Endothelial cell of umbilical vein (primary cell): ENCODE measurements around the gene CCNYL1. TPM values are rescaled to one million over a fixed set of nuclear protein-coding genes. Genes with fewer than 3 reads are reported as not detected.

Experiments
- BruUV-seq: library from RNA; stranded (reverse); fragments of 400-500 nt; replicated peaks from 2 replicates; lab custom pipeline; 2021; lab: Mats Ljungman, UMichigan
- CTCF ChIA-PET: fragments of 300-600, 350-600 bp; sonication (Branson Sonifier 250); formaldehyde crosslinking; loops from one replicate; lab custom pipeline; 2021; ENCODE audit warnings: antibody characterized with exemption, inconsistent platforms; lab: Charles Lee
- POLR2A ChIA-PET: fragments of 300-600, 350-600 bp; sonication (Branson Sonifier 250); formaldehyde crosslinking; loops from one replicate; lab custom pipeline; 2021; ENCODE audit warnings: antibody characterized with exemption, inconsistent platforms; lab: Charles Lee
- DNase-seq: peaks from one replicate; pipeline ENCODE4 v3.0.0-alpha.2; 2011; ENCODE audit warnings: low read depth, low spot score
- FAIRE-seq: peaks from 2 replicates; lab custom pipeline; 2011; peaks lifted over from hg19 to GRCh38; lab: Jason Lieb, UNC
- H2AFZ ChIP-seq: 2 replicates; pipeline ENCODE4 v1.6.0; 2012; ENCODE audit warnings: low read depth, low read length, control low read depth, inconsistent platforms
- H3K27ac ChIP-seq: 2 replicates; pipeline ENCODE4 v1.5.1; 2011; ENCODE audit warnings: low read depth, mild to moderate bottlenecking, control low read depth, low read length, moderate library complexity; ENCODE audit not compliant: insufficient read depth
- H3K27me3 ChIP-seq, 2 experiments: 2 replicates each; pipeline versions ENCODE4 v1.6.0 to v1.6.1; 2011; ENCODE audit warnings: low read length in 2 of 2, mixed read lengths in 1 of 2; ENCODE audit not compliant: control insufficient read depth in 2 of 2, insufficient read depth in 2 of 2
- H3K36me3 ChIP-seq, 2 experiments: 2 replicates in 1 of 2; 3 replicates in 1 of 2; pipeline ENCODE4 v1.5.1; 2011; ENCODE audit warnings: low read length in 2 of 2, mild to moderate bottlenecking in 1 of 2, moderate library complexity in 1 of 2; ENCODE audit not compliant: control insufficient read depth in 2 of 2, insufficient read depth in 2 of 2; ENCODE audit errors: extremely low read depth in 1 of 2
- H3K4me1 ChIP-seq: 3 replicates; pipeline ENCODE4 v1.5.1; 2011; ENCODE audit warnings: mild to moderate bottlenecking, low read length; ENCODE audit not compliant: control insufficient read depth, insufficient read depth; ENCODE audit errors: extremely low read depth
- H3K4me2 ChIP-seq: 2 replicates; pipeline ENCODE4 v1.6.1; 2011; ENCODE audit warnings: low read length, control low read depth, mixed read lengths; ENCODE audit not compliant: insufficient read depth
- H3K4me3 ChIP-seq, 3 experiments: fragments of 200-600 bp in 1 of 3; sonication (generic), shearing (Covaris generic) in 1 of 3; replicated peaks in 1 of 3; 2 replicates each; pipeline ENCODE4 v1.5.1; 2011 to 2016; ENCODE audit warnings: control low read depth in 3 of 3, low read length in 3 of 3, mild to moderate bottlenecking in 2 of 3, inconsistent platforms in 1 of 3, low read depth in 1 of 3, moderate library complexity in 1 of 3; ENCODE audit not compliant: insufficient read depth in 1 of 3
- H3K79me2 ChIP-seq: 2 replicates; pipeline ENCODE4 v1.6.0; 2012; ENCODE audit warnings: low read length, inconsistent platforms; ENCODE audit not compliant: control insufficient read depth, insufficient read depth
- H3K9ac ChIP-seq: replicated peaks from 2 replicates; pipeline ENCODE3; 2011; ENCODE audit warnings: low read length, control low read depth; ENCODE audit not compliant: insufficient read depth; ENCODE audit errors: extremely low read depth
- H3K9me1 ChIP-seq: replicated peaks from 3 replicates; pipeline ENCODE4 v1.6.0; 2011; ENCODE audit warnings: mild to moderate bottlenecking, low read length; ENCODE audit not compliant: control insufficient read depth, insufficient read depth; ENCODE audit errors: extremely low read depth
- H3K9me3 ChIP-seq: replicated peaks from 2 replicates; pipeline ENCODE4 v1.5.1; 2012; ENCODE audit warnings: low read length, inconsistent platforms; ENCODE audit not compliant: control insufficient read depth, insufficient read depth
- H4K20me1 ChIP-seq: replicated peaks from 2 replicates; pipeline ENCODE3; 2011; ENCODE audit warnings: mild to moderate bottlenecking, low read length; ENCODE audit not compliant: control insufficient read depth, insufficient read depth; ENCODE audit errors: extremely low read depth
- EZH2 ChIP-seq: IDR thresholded peaks from 2 replicates; pipeline ENCODE4 v1.6.1; 2012; ENCODE audit warnings: borderline replicate concordance, low read depth, mild to moderate bottlenecking, moderate library complexity, low read length, inconsistent platforms; ENCODE audit not compliant: severe bottlenecking
- FOS ChIP-seq: IDR thresholded peaks from 2 replicates; pipeline ENCODE4 v1.6.1; 2011; ENCODE audit warnings: mild to moderate bottlenecking, low read length, moderate library complexity, borderline replicate concordance; ENCODE audit not compliant: insufficient read depth
- GATA2 ChIP-seq: IDR thresholded peaks from 2 replicates; pipeline ENCODE4 v1.7.0; 2011; ENCODE audit warnings: low read depth, mild to moderate bottlenecking, moderate library complexity, mixed read lengths, low read length; ENCODE audit not compliant: insufficient read length, insufficient read depth
- JUN ChIP-seq: IDR thresholded peaks from 2 replicates; pipeline ENCODE4 v1.6.1; 2011; ENCODE audit warnings: borderline replicate concordance, low read depth; ENCODE audit not compliant: insufficient read length, insufficient read depth
- MAX ChIP-seq: IDR thresholded peaks from 2 replicates; pipeline ENCODE4 v1.6.1; 2011; ENCODE audit not compliant: insufficient read depth, insufficient read length
- MYC ChIP-seq: IDR thresholded peaks from one replicate; pipeline ENCODE4 v1.6.1; 2011; ENCODE audit warnings: mild to moderate bottlenecking, low read depth, low read length
- POLR2A ChIP-seq: IDR thresholded peaks from 2 replicates; pipeline ENCODE4 v1.6.1; 2012; ENCODE audit warnings: low read depth, mild to moderate bottlenecking, control low read depth, low read length
- POLR2AphosphoS5 ChIP-seq: IDR thresholded peaks from 2 replicates; pipeline ENCODE4 v1.6.1; 2012; ENCODE audit warnings: low read depth, mild to moderate bottlenecking, control low read depth, low read length, moderate library complexity; ENCODE audit not compliant: insufficient read depth
- dilution Hi-C: fragments of 300-500 bp; cut with MboI; formaldehyde crosslinking; loops from one replicate; pipeline ENCODE4 v1.15.0; 2019; ENCODE audit warnings: low sequenced_read_pairs; ENCODE audit not compliant: extremely low pct_ligation_motif_present
- intact Hi-C: fragments of 100-400 bp; cut with micrococcal nuclease; formaldehyde crosslinking; loops from one replicate; pipeline ENCODE4 v1.10.0; 2022
- polyA plus RNA-seq, 4 experiments: library from polyadenylated mRNA; depleted of rRNA in 3 of 4; stranded (reverse) in 3 of 4; unstranded in 1 of 4; fragments of >200 nt; gene quantifications; 2 replicates each; pipeline versions ENCODE4 v1.2.1 to v1.2.3, GENCODE V29; 2011 to 2012; ENCODE audit warnings: missing spikeins in 1 of 4
- total RNA-seq: library from RNA; stranded (reverse); gene quantifications from 2 replicates; pipeline ENCODE4 v1.2.3, GENCODE V29; 2021
- TF ChIP-seq, protein P1 (sequence below), 2 donors: IDR thresholded peaks; 1 replicate in 1 of 2; 2 replicates in 1 of 2; pipeline ENCODE4 v1.5.1; 2011; ENCODE audit warnings: low read length in 2 of 2, mild to moderate bottlenecking in 2 of 2, moderate library complexity in 2 of 2, control low read depth in 1 of 2, inconsistent platforms in 1 of 2, low read depth in 1 of 2; ENCODE audit not compliant: insufficient read depth in 1 of 2; ENCODE audit errors: extremely low read depth in 1 of 2

CCNYL1 gene
- total and polyA plus RNA-seq, 2 donors (not counting 3 experiments of a cell fraction or from before 2014, with no cell fraction given) = 15.2 to 49.3 TPM

DNA sequence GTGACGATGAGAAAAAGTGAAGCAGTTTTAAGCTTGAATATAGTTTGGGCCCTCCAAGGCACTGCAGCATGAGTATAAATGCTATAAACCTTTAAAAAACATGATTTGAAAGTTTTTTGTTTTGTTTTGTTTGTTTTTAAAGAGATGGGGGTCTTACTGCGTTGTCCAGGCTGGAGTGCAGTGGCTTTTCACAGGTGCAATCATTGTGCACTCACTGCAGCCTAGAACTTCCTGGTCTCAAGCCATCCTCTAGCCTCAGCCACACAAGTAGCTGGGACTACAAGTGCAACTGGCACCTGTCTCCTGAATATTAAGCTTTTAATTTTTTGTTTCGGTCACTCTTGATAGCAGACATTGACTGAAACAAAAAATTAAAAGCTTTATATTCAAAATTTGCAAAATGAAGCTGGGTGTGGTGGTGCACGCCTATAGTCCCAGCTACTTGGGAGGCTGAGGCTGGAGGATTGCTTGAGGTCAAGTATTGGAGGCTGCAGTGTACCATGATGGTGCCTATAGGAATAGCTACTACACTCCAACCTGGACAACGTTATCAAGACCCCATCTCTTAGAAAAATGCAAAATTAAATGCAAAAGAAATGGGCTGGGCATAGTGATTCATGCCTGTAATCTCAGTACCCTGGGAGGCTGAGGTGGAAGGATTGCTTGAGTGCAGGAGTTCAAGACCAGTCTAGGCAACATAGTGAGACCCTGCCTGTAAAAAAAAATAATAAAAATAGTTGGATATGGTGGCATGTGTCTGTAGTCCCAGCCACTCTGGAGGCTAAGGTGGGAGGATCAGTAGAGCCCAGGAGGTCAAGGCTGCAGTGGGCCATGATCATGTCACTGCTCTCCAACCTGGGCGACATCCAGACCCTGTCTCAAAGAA, 43.3 kb downstream of the CCNYL1 start:
- CTCF ChIA-PET = interaction anchor here (1.0 to 5.3 kb wide), 4 partner anchors 9 to 319 kb away, joined by 3 to 19 read pairs (median 7); no protein-coding TSS in a partner anchor
- no peak overlapping the region for H3K27ac ChIP-seq
- no peaks in the 10 kb centered on the region for H3K27me3 ChIP-seq
- no peaks in the 10 kb centered on the region for H3K4me1 ChIP-seq
- no peak overlapping the region for H3K4me2 ChIP-seq
- no peaks in the 10 kb centered on the region for H3K9me1 ChIP-seq
- dilution Hi-C loops = no loop called here
- no peak overlapping the region for H3K9ac ChIP-seq
- peaks cover 0 to 5% of the 10 kb centered on the region in 2 experiments for H3K36me3 ChIP-seq
- H3K4me3 ChIP-seq = no peak overlapping the region
- no peaks in the 10 kb centered on the region for H4K20me1 ChIP-seq
- DNase-seq (no peak), FAIRE-seq (no peak)
- no peaks in the 10 kb centered on the region for H3K9me3 ChIP-seq
- H3K79me2 ChIP-seq = no peaks in the 10 kb centered on the region
- BruUV-seq = TSS peak; percentile 22
- H2AFZ ChIP-seq = no peak overlapping the region
- POLR2A ChIA-PET = no interaction called here
- no peak for TF ChIP-seq MYC
- TF ChIP-seq, protein P1, sequence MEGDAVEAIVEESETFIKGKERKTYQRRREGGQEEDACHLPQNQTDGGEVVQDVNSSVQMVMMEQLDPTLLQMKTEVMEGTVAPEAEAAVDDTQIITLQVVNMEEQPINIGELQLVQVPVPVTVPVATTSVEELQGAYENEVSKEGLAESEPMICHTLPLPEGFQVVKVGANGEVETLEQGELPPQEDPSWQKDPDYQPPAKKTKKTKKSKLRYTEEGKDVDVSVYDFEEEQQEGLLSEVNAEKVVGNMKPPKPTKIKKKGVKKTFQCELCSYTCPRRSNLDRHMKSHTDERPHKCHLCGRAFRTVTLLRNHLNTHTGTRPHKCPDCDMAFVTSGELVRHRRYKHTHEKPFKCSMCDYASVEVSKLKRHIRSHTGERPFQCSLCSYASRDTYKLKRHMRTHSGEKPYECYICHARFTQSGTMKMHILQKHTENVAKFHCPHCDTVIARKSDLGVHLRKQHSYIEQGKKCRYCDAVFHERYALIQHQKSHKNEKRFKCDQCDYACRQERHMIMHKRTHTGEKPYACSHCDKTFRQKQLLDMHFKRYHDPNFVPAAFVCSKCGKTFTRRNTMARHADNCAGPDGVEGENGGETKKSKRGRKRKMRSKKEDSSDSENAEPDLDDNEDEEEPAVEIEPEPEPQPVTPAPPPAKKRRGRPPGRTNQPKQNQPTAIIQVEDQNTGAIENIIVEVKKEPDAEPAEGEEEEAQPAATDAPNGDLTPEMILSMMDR (IDR thresholded peaks at IDR 0.05; ENCODE audit: extremely low read depth in 1 of 2, insufficient read depth in 1 of 2, low read depth in 1 of 2, low read length in 2 of 2) = no peak
- no peak for TF ChIP-seq POLR2AphosphoS5
- TF ChIP-seq EZH2 = no peak
- no peak for TF ChIP-seq JUN
- no peak for TF ChIP-seq FOS
- TF ChIP-seq GATA2 = no peak
- no peak for TF ChIP-seq MAX
- TF ChIP-seq POLR2A = no peak
- intact Hi-C loops = no loop called here
